ENCODE data around the gene COL26A1. TPM values are rescaled to one million over a fixed set of nuclear protein-coding genes. Genes with fewer than 3 reads are reported as not detected.

The COL26A1 gene
- total RNA-seq: not detected

DNA sequence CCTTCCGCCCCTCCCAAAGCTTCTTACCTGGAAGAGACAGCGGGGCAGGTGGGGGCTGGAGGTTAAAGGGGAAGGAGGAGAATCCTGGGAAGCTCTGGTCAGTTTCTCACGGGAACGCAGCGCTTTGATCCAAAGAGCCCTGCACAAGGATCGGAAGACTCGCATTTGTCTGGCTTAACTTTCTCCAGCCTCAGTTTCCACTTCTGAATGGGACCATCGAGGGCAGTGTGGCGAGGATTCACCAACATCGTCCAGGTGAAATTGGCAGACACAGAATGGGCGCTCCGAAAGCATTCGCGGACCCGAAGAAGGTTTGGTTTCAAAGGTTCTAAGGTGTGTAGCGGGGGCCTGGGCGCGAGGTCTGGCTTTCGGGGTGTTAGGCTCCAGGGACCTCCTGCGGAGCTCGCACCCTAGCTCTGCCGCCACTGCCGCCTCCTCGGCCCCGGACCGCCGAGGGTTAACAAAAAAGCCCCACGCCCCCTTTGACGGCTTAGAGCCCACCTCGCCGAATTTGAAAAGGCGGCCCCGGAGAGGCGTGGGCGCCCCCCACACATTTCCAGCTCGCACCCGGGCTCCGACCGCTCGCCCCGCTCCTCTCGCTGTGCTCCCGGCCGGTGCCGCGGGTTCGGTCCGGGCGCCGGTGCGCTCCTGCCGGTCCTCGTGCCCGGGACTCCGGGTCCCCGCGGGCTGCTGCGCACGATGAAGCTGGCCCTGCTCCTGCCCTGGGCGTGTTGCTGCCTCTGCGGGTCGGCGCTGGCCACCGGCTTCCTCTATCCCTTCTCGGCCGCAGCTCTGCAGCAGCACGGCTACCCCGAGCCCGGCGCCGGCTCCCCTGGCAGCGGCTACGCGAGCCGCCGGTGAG lies at the start of gene COL26A1:
Gene COL26A1 (plus strand): TSS at position 542 of the 862 bp plus-strand sequence. CDS start 158 bp downstream, at position 700.
- Histone ChIP-seq H3K36me3 (no peaks in the 10 kb centered on the region), H3K4me1 (peaks cover 0 to 17% of the 10 kb centered on the region in 2 donors), H3K27ac (no peak within 1 kb of the TSS), H3K9me3 (no peaks in the 10 kb centered on the region), H3K27me3 (no peaks in the 10 kb centered on the region), H3K4me3 (peak within 1 kb of the TSS; percentile 33 to 62)
- TF ChIP-seq CTCF (IDR thresholded peaks at IDR 0.05): no peak
- DNase-seq (ENCODE audit: low spot score): no peak

DNA sequence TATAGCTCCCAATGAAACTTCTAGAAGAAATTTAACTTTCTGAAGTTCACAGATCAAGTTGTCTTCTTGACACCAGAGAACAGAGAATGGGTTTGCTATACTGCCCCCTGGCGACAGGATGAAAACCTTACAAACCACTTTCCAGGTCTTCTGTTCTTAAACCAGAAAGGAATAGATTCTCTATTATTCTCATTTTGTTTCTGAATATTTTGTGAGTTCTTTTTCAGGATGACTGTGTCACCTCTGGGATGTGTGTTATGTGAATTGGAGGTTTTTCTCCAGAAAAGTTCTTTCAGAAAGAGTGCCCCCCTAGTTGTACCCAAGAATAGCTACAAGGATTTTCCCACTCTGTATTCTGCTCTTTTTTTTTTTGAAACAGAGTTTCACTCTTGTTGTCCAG lies 47.3 kb upstream of the COL26A1 start:
- TF ChIP-seq CTCF (IDR thresholded peaks at IDR 0.05): peak; percentile 24 to 61
- Histone ChIP-seq H3K4me3 (no peak overlapping the region), H3K27me3 (no peaks in the 10 kb centered on the region), H3K27ac (no peak overlapping the region), H3K9me3 (no peaks in the 10 kb centered on the region), H3K4me1 (no peaks in the 10 kb centered on the region), H3K36me3 (peaks cover 7% of the 10 kb centered on the region)
- DNase-seq (ENCODE audit: low spot score): no peak

GRCh38 chr7:101319401-101319800 lies 43.3 kb upstream of the COL26A1 start:
- Histone ChIP-seq H3K4me3 (no peak overlapping the region), H3K4me1 (peaks cover 0 to 7% of the 10 kb centered on the region in 2 donors), H3K36me3 (peaks cover 7% of the 10 kb centered on the region), H3K9me3 (no peaks in the 10 kb centered on the region), H3K27me3 (no peaks in the 10 kb centered on the region), H3K27ac (no peak overlapping the region)
- no peak for DNase-seq (ENCODE audit: low spot score)
- TF ChIP-seq CTCF (IDR thresholded peaks at IDR 0.05): no peak

- Histone ChIP-seq H3K27me3 (no peaks in the 10 kb centered on the region), H3K9me3 (no peaks in the 10 kb centered on the region), H3K4me3 (peak within 1 kb of the TSS; percentile 82 to 93), H3K27ac (peak within 1 kb of the TSS; percentile 76 to 82), H3K4me1 (peaks cover 0 to 7% of the 10 kb centered on the region in 2 donors), H3K36me3 (no peaks in the 10 kb centered on the region)
- peak in 1 of 2 donors; percentile 40 for TF ChIP-seq CTCF (IDR thresholded peaks at IDR 0.05)
- peak; percentile 88 for DNase-seq (ENCODE audit: low spot score)
Measured at GRCh38 chr7:101321491-101322401, 40.9 kb upstream of the COL26A1 start, which contains the start of gene IFT22. Gene IFT22 (minus strand): TSS chr7:101321812. CDS start chr7:101321709, 103 bp downstream.

DNA sequence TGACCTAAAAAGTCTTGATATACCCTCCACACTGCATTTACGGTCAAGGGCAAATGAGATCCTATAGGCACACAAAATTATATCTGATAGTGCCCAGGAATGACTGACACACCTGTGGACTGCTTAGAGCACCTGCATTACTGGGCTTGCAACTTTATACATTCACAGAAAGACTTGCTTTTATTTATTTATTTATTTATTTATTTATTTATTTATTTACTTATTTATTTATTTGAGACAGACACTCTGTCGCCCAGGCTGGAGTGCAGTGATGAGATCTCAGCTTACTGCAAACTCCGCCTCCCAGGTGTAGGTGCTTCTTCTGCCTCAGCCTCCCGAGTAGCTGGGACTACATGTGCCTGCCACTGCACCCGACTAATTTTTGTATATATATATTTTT lies 34.5 kb upstream of the COL26A1 start:
- H3K4me1 ChIP-seq: no peaks in the 10 kb centered on the region
- no peaks in the 10 kb centered on the region for H3K27me3 ChIP-seq
- H3K4me3 ChIP-seq: no peak overlapping the region
- no peak for TF ChIP-seq CTCF (IDR thresholded peaks at IDR 0.05)
- no peak overlapping the region for H3K27ac ChIP-seq
- H3K9me3 ChIP-seq: no peaks in the 10 kb centered on the region
- no peaks in the 10 kb centered on the region for H3K36me3 ChIP-seq
- DNase-seq (ENCODE audit: low spot score): no peak

All from right atrium auricular region (tissue), 2 donors.